ENCODE results near the gene TMEM120B. TPM values are rescaled to one million over a fixed set of nuclear protein-coding genes. Genes with fewer than 3 reads are reported as not detected.

Gene TMEM120B
- total and polyA plus RNA-seq, 2 of the 4 experiments (the other 2 are of a cell fraction): 10.6 to 18.4 TPM

DNA sequence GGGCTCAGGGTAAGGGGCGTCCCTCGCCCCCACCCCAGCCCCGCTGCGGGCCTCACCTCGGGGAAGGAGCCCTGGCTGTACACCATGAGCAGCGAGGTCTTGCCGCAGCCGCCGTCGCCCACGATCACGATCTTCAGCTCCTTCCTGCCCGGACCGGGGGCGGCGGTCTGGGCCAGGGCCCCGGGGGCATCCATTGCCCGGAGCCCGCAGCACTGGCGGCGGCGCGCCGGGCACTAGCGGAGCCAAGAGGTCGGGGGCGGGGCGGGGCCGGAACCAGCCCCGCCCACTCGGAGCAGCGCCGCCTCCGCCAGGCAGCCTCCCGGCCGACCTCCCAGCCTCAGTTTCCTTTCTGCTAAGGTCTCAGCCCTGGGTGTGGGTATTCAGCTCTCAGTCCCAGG lies 80.9 kb downstream of the TMEM120B start, which contains the start of gene RHOF:
Gene RHOF, minus strand, starts transcription at position 249 of the 398 bp plus-strand sequence. Its CDS starts 55 bp downstream, at position 194.
- Histone ChIP-seq H2AFZ (replicated peaks; ENCODE audit: low read length, poor library complexity) (peak within 1 kb of the TSS; percentile 95), H3K23ac (ENCODE audit: low read depth, low read length) (peak within 1 kb of the TSS; percentile 54), H3K27ac (ENCODE audit: insufficient read depth, low read length) (peak within 1 kb of the TSS; percentile 28), H2BK5ac (ENCODE audit: low read depth, low read length, poor library complexity, severe bottlenecking) (peak within 1 kb of the TSS; percentile 39), H3K79me1 (ENCODE audit: low read depth in 1 of 2, low read length in 2 of 2) (peaks cover 1 to 37% of the 10 kb centered on the region in 2 experiments; a peak in 3 of 4 replicates), H3K4me3 (ENCODE audit: insufficient read depth, low read depth, low read length) (peak within 1 kb of the TSS; percentile 48), H4K5ac (ENCODE audit: low read depth, low read length) (peak within 1 kb of the TSS; percentile 17; the same call in 1 of the 2 replicates), H3K18ac (ENCODE audit: low read depth, low read length) (no peak within 1 kb of the TSS), H3K27me3 (ENCODE audit: control insufficient read depth, insufficient read depth, low read length) (no peaks in the 10 kb centered on the region), H3K9me1 (ENCODE audit: insufficient read depth, low read length) (peaks cover 4% of the 10 kb centered on the region; the same call in 1 of the 2 replicates), H3K4ac (ENCODE audit: low read depth, low read length) (peak within 1 kb of the TSS; percentile 76), H3K14ac (replicated peaks; ENCODE audit: low read depth, low read length) (peak within 1 kb of the TSS; percentile 61), H4K20me1 (ENCODE audit: insufficient read depth, low read length) (peaks cover 8% of the 10 kb centered on the region; the same call in 1 of the 2 replicates), H3K9me3 (ENCODE audit: control insufficient read depth, insufficient read depth, low read length) (no peaks in the 10 kb centered on the region), H2BK20ac (ENCODE audit: low read depth, low read length) (0 out of 2 replicates have a peak within 1 kb of the TSS, but pooled peaks have one; percentile 38), H3K4me1 (ENCODE audit: control insufficient read depth, insufficient read depth, low read length) (peaks cover 21% of the 10 kb centered on the region), H3K36me3 (ENCODE audit: control insufficient read depth, insufficient read depth, low read length) (peaks cover 7% of the 10 kb centered on the region; the same call in 1 of the 2 replicates), H3K9ac (ENCODE audit: low read depth, low read length) (peak within 1 kb of the TSS; percentile 31), H4K91ac (ENCODE audit: insufficient read depth, low read depth, low read length) (peak within 1 kb of the TSS; percentile 81), H2BK15ac (ENCODE audit: low read depth, low read length) (no peak within 1 kb of the TSS; the same call in 2 of the 3 replicates), H2AK5ac (ENCODE audit: low read depth, low read length) (peak within 1 kb of the TSS; percentile 69), H2AK9ac (replicated peaks; ENCODE audit: low read depth, low read length, poor library complexity) (peak within 1 kb of the TSS; percentile 97), H2BK120ac (ENCODE audit: low read depth, low read length) (peak within 1 kb of the TSS; percentile 55; the same call in 1 of the 2 replicates), H4K8ac (ENCODE audit: low read depth in 2 of 2, low read length in 2 of 2) (peak within 1 kb of the TSS; percentile 8 to 72; a peak in 3 of 4 replicates), H3K4me2 (ENCODE audit: low read depth, low read length) (peak within 1 kb of the TSS; percentile 93), H3K56ac (ENCODE audit: extremely low read depth, insufficient read depth, low read length) (no peak within 1 kb of the TSS)
- ChIA-PET CTCF (interaction anchor here (0.6 to 3.9 kb wide), 14 partner anchors 9 to 125 kb away, joined by 3 to 49 read pairs (median 6); partner anchors contain the start of genes PSMD9, SETD1B and TMEM120B), POLR2A (ENCODE audit: unreplicated experiment) (interaction anchor here (2.0 kb wide), 1 partner anchor 18 kb away, joined by 10 read pairs; no protein-coding TSS in a partner anchor)
- WGBS, 2 experiments (ENCODE audit: extremely low coverage in 2 of 2, insufficient read length in 1 of 2): 1% methylated on average over 29 of the region's 36 CpGs; no CpG with 5 or more reads in 1 of the 2 experiments
- dilution Hi-C loops (cut with HindIII; ENCODE audit: low sequenced_read_pairs, unreplicated experiment): no loop called here
- no TSS peak for BruUV-seq (replicated peaks)
- in situ Hi-C loops (cut with MboI; ENCODE audit: low sequenced_read_pairs): no loop called here
- ATAC-seq (ENCODE audit: low read depth): peak; percentile 13
- intact Hi-C loops (cut with micrococcal nuclease): loop anchor here (5.0 to 10.0 kb wide), 2 partner anchors 81 to 239 kb away; partner anchors contain the start of gene TMEM120B
- no peak for DNase-seq
- no peak for TF ChIP-seq NFE2L2 (IDR thresholded peaks at IDR 0.05; ENCODE audit: low read depth, low read length)
- no peak for TF ChIP-seq POLR2A (IDR thresholded peaks at IDR 0.05; ENCODE audit: low read depth, low read length)
- TF ChIP-seq CHD1 (IDR thresholded peaks at IDR 0.05; ENCODE audit: low read depth, low read length): no peak
- TF ChIP-seq CEBPB (IDR thresholded peaks at IDR 0.05; ENCODE audit: low read depth, low read length): no peak
- no peak for TF ChIP-seq FOS (IDR thresholded peaks at IDR 0.05; ENCODE audit: low read depth, low read length)
- no peak for TF ChIP-seq MXI1 (IDR thresholded peaks at IDR 0.05; ENCODE audit: borderline replicate concordance, low read depth, low read length)
- TF ChIP-seq, protein P1, sequence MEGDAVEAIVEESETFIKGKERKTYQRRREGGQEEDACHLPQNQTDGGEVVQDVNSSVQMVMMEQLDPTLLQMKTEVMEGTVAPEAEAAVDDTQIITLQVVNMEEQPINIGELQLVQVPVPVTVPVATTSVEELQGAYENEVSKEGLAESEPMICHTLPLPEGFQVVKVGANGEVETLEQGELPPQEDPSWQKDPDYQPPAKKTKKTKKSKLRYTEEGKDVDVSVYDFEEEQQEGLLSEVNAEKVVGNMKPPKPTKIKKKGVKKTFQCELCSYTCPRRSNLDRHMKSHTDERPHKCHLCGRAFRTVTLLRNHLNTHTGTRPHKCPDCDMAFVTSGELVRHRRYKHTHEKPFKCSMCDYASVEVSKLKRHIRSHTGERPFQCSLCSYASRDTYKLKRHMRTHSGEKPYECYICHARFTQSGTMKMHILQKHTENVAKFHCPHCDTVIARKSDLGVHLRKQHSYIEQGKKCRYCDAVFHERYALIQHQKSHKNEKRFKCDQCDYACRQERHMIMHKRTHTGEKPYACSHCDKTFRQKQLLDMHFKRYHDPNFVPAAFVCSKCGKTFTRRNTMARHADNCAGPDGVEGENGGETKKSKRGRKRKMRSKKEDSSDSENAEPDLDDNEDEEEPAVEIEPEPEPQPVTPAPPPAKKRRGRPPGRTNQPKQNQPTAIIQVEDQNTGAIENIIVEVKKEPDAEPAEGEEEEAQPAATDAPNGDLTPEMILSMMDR (conservative IDR thresholded peaks at IDR 0.05; ENCODE audit: low read depth, low read length): no peak
- no peak for TF ChIP-seq RAD21 (IDR thresholded peaks at IDR 0.05; ENCODE audit: low read length)
- no peak for TF ChIP-seq BHLHE40 (IDR thresholded peaks at IDR 0.05; ENCODE audit: low read depth, low read length)
- TF ChIP-seq RFX5 (IDR thresholded peaks at IDR 0.05; ENCODE audit: low read depth, low read length): no peak
- TF ChIP-seq, protein P2, sequence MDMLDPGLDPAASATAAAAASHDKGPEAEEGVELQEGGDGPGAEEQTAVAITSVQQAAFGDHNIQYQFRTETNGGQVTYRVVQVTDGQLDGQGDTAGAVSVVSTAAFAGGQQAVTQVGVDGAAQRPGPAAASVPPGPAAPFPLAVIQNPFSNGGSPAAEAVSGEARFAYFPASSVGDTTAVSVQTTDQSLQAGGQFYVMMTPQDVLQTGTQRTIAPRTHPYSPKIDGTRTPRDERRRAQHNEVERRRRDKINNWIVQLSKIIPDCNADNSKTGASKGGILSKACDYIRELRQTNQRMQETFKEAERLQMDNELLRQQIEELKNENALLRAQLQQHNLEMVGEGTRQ (IDR thresholded peaks at IDR 0.05; ENCODE audit: low read depth, low read length): no peak
- TF ChIP-seq RCOR1 (IDR thresholded peaks at IDR 0.05; ENCODE audit: insufficient replicate concordance, low read length): no peak
- TF ChIP-seq MAZ (IDR thresholded peaks at IDR 0.05; ENCODE audit: borderline replicate concordance, low read depth, low read length): no peak
- TF ChIP-seq SMC3 (IDR thresholded peaks at IDR 0.05; ENCODE audit: low read depth, low read length): no peak
- TF ChIP-seq MAFK (IDR thresholded peaks at IDR 0.05; ENCODE audit: low read depth, low read length): no peak

Measured in IMR-90 (cell line).